B cell (primary cell): ENCODE measurements around the gene PALS2.

Source experiments
- CTCF ChIP-seq: fragments of 200-600 bp; IDR thresholded peaks from one replicate; pipeline ENCODE4 v1.8.0; 2022; ENCODE audit warnings: antibody characterized with exemption, mild to moderate bottlenecking
- EZH2 ChIP-seq: IDR thresholded peaks from 2 replicates; pipeline ENCODE4 v1.6.1; 2012; ENCODE audit warnings: borderline replicate concordance, low read depth, mild to moderate bottlenecking, moderate library complexity, low read length; ENCODE audit not compliant: insufficient read depth, poor library complexity, severe bottlenecking

GRCh38 chr7:24608504-24608903, 35.3 kb downstream of the PALS2 start:
- TF ChIP-seq CTCF (no peak), EZH2 (no peak)
